ENCODE data around the gene RFWD3. TPM values are rescaled to one million over a fixed set of nuclear protein-coding genes. Genes with fewer than 3 reads are reported as not detected.

RFWD3 gene
- total RNA-seq, 1 experiment from 2014 or later = 138 TPM

DNA sequence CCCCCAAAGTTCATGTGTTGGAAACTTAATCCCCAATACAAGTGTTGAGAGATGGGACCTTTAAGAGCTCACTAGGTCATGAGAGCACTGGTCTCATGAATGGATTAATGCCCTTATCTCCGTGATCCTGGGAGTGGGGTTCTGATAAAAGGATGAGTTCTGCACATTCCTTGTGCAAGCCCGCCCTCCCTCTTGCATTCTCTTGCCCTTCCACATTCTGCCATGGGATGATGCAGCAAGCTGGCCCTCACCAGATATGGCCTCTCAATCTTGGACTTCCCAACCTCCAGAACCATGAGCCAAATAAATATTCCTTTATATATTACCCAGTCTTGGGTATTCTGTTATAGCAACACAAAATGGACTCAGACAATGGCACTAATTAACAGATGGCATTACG, 73.8 kb downstream of the RFWD3 start:
- H3K4me1 ChIP-seq (ENCODE audit: insufficient read depth, low read length, poor library complexity, severe bottlenecking) = peaks cover 65% of the 10 kb centered on the region
- TF ChIP-seq, protein P1, sequence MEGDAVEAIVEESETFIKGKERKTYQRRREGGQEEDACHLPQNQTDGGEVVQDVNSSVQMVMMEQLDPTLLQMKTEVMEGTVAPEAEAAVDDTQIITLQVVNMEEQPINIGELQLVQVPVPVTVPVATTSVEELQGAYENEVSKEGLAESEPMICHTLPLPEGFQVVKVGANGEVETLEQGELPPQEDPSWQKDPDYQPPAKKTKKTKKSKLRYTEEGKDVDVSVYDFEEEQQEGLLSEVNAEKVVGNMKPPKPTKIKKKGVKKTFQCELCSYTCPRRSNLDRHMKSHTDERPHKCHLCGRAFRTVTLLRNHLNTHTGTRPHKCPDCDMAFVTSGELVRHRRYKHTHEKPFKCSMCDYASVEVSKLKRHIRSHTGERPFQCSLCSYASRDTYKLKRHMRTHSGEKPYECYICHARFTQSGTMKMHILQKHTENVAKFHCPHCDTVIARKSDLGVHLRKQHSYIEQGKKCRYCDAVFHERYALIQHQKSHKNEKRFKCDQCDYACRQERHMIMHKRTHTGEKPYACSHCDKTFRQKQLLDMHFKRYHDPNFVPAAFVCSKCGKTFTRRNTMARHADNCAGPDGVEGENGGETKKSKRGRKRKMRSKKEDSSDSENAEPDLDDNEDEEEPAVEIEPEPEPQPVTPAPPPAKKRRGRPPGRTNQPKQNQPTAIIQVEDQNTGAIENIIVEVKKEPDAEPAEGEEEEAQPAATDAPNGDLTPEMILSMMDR (conservative IDR thresholded peaks at IDR 0.05; ENCODE audit: low read depth, low read length) = no peak
- TF ChIP-seq EZH2 (IDR thresholded peaks at IDR 0.05; ENCODE audit: borderline replicate concordance, low read depth, low read length, poor library complexity, severe bottlenecking) = no peak
- no peak overlapping the region for H3K27ac ChIP-seq (ENCODE audit: low read depth, low read length, poor library complexity, severe bottlenecking)
- intact Hi-C loops (cut with micrococcal nuclease; ENCODE audit: unreplicated experiment) = no loop called here
- H3K27me3 ChIP-seq (replicated peaks; ENCODE audit: insufficient read depth, low read depth, low read length, poor library complexity) = no peaks in the 10 kb centered on the region
- BruUV-seq (replicated peaks) = no TSS peak
- ChIA-PET CTCF (no interaction called here), POLR2A (ENCODE audit: low non-redundant PET) (interaction anchor here (0.6 to 0.7 kb wide), 2 partner anchors 14 to 34 kb away, joined by 8 to 10 read pairs; partner anchors contain the start of gene GLG1)
- H3K9me3 ChIP-seq (ENCODE audit: low read depth, low read length, poor library complexity, severe bottlenecking) = no peaks in the 10 kb centered on the region
- DNase-seq (ENCODE audit: low spot score) = no peak
- peaks cover 54% of the 10 kb centered on the region for H3K36me3 ChIP-seq (ENCODE audit: insufficient read depth, low read length, poor library complexity, severe bottlenecking)
- no peak overlapping the region for H3K4me3 ChIP-seq (ENCODE audit: low read depth, low read length, poor library complexity, severe bottlenecking)

DNA sequence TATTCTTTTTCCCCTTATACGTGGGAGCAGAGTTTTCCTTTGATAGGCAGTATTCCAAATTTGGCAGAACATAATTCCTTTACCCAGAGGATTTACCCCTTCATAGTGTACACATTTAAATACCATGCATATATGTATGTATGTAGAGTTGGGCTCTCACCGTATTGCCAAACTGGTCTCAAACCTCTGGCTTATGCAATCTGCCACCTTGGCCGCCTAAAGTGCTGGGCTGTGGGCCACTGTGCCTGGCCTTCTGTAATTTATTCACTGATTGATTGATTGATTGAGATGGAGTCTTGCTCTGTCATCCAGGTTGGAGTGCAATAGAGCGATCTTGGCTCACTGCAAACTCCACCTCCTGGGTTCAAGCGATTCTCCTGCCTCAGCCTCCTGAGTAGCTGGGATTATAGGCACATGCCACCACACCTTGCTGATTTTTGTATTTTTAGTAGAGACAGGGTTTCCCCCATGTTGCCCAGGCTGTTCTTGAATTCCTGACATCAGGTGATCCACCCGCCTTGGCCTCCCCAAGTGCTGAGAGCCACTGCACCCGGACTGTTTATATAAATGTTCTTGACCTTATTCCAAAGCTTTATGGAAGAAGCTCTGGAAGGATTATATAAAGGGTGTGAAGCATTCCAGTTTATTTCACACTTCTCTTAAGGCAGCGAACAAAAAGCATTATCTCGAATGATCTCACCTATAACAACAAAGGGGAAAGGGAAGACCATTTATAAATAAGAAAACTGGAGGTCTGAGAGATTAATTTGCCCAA, 74.6 kb downstream of the RFWD3 start:
- intact Hi-C loops (cut with micrococcal nuclease; ENCODE audit: unreplicated experiment) = no loop called here
- no peak overlapping the region for H3K4me3 ChIP-seq (ENCODE audit: low read depth, low read length, poor library complexity, severe bottlenecking)
- TF ChIP-seq, protein P1 (conservative IDR thresholded peaks at IDR 0.05; ENCODE audit: low read depth, low read length) = no peak
- POLR2A ChIA-PET (ENCODE audit: low non-redundant PET) = no interaction called here
- no peak for DNase-seq (ENCODE audit: low spot score)
- H3K9me3 ChIP-seq (ENCODE audit: low read depth, low read length, poor library complexity, severe bottlenecking) = no peaks in the 10 kb centered on the region
- H3K4me1 ChIP-seq (ENCODE audit: insufficient read depth, low read length, poor library complexity, severe bottlenecking) = peaks cover 73% of the 10 kb centered on the region
- H3K36me3 ChIP-seq (ENCODE audit: insufficient read depth, low read length, poor library complexity, severe bottlenecking) = peaks cover 55% of the 10 kb centered on the region
- no TSS peak for BruUV-seq (replicated peaks)
- CTCF ChIA-PET = no interaction called here
- H3K27ac ChIP-seq (ENCODE audit: low read depth, low read length, poor library complexity, severe bottlenecking) = peak overlapping the region; percentile 2
- H3K27me3 ChIP-seq (replicated peaks; ENCODE audit: insufficient read depth, low read depth, low read length, poor library complexity) = no peaks in the 10 kb centered on the region

DNA sequence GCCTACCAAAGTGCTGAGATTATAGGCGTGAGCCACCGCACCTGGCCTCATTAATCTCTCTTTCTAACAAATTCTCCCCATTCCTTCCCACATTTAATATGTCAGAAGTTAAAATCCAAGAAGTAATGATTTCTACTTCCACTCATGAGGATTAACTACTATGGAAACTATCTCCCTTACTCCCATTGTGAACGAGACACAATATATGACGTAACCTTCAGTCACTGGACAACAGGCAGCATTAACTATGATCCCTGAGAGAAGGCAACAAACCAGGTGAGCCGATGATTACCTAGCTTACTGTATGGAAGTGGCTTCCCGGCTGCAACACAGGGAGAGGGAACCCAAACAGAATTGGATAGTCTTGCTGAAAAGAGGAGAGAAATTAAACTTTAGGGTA, 79.7 kb downstream of the RFWD3 start:
- H3K9me3 ChIP-seq (ENCODE audit: low read depth, low read length, poor library complexity, severe bottlenecking) = no peaks in the 10 kb centered on the region
- H3K36me3 ChIP-seq (ENCODE audit: insufficient read depth, low read length, poor library complexity, severe bottlenecking) = peaks cover 38% of the 10 kb centered on the region
- H3K4me3 ChIP-seq (ENCODE audit: low read depth, low read length, poor library complexity, severe bottlenecking) = no peak overlapping the region
- TSS peak; percentile 3 for BruUV-seq (replicated peaks)
- CTCF ChIA-PET = no interaction called here
- peak overlapping the region; percentile 59 for H3K27ac ChIP-seq (ENCODE audit: low read depth, low read length, poor library complexity, severe bottlenecking)
- POLR2A ChIA-PET (ENCODE audit: low non-redundant PET) = no interaction called here
- H3K27me3 ChIP-seq (replicated peaks; ENCODE audit: insufficient read depth, low read depth, low read length, poor library complexity) = no peaks in the 10 kb centered on the region
- peaks cover 51% of the 10 kb centered on the region for H3K4me1 ChIP-seq (ENCODE audit: insufficient read depth, low read length, poor library complexity, severe bottlenecking)
- TF ChIP-seq EZH2 (IDR thresholded peaks at IDR 0.05; ENCODE audit: borderline replicate concordance, low read depth, low read length, poor library complexity, severe bottlenecking) = no peak
- TF ChIP-seq, protein P1 (conservative IDR thresholded peaks at IDR 0.05; ENCODE audit: low read depth, low read length) = no peak
- no peak for DNase-seq (ENCODE audit: low spot score)
- intact Hi-C loops (cut with micrococcal nuclease; ENCODE audit: unreplicated experiment) = no loop called here

All from A673 (cell line).